Nephron (organoid): ENCODE data around the gene TCF4.
A peak's percentile ranks its signal among the peaks of the same experiment; 100 is the strongest.

Experiments
- H3K27ac Mint-ChIP-seq, 3 experiments: 2 replicates each; pipeline ENCODE4 v1.8.0; 2020; ENCODE audit warnings: mixed read lengths in 3 of 3, mild to moderate bottlenecking in 2 of 3, moderate library complexity in 1 of 3
- H3K27me3 Mint-ChIP-seq: 2 replicates; pipeline ENCODE4 v1.8.0; 2021; ENCODE audit warnings: low read depth, mild to moderate bottlenecking, moderate library complexity, mixed read lengths
- H3K36me3 Mint-ChIP-seq: 2 replicates; pipeline ENCODE4 v1.8.0; 2020; ENCODE audit warnings: low read depth, mixed read lengths
- H3K4me1 Mint-ChIP-seq: 2 replicates; pipeline ENCODE4 v1.8.0; 2020; ENCODE audit warnings: mixed read lengths
- H3K4me3 Mint-ChIP-seq, 3 experiments: 2 replicates each; pipeline ENCODE4 v1.8.0; 2020; ENCODE audit warnings: mild to moderate bottlenecking in 3 of 3, mixed read lengths in 3 of 3, moderate library complexity in 2 of 3
- H3K9me3 Mint-ChIP-seq: 2 replicates; pipeline ENCODE4 v1.8.0; 2020; ENCODE audit warnings: mixed read lengths
- CTCF ChIP-seq, 3 experiments: fragments of 200-600 bp; sonication (generic); IDR thresholded peaks; one replicate each; pipeline ENCODE4 v1.5.0; 2021; ENCODE audit warnings: antibody characterized with exemption in 3 of 3; ENCODE audit not compliant: unreplicated experiment in 3 of 3

Gene TCF4

DNA sequence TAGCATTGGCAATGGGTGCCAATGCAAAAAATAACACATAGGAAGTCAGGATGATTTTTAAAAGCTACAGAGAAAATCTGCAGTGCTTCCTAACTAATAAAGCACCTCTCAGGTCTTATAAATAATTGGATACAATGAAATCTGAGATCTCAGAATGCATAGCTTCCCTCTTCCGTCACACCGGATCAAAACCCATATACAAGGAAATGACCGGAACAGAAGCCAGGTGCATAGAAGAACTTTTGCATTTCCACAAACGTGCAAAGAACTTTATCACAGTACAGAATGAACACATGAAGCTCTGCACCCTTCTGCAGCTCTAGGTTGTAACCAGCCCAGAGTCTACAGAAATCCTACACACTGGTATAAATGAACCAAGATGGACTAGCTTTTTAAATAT, 145.4 kb downstream of the TCF4 start:
- peaks cover 6% of the 10 kb centered on the region for H3K9me3 Mint-ChIP-seq
- peaks cover 27% of the 10 kb centered on the region for H3K36me3 Mint-ChIP-seq
- H3K27ac Mint-ChIP-seq, result no peak overlapping the region
- TF ChIP-seq CTCF (IDR thresholded peaks at IDR 0.05; ENCODE audit: unreplicated experiment in 3 of 3), result no peak
- no peaks in the 10 kb centered on the region for H3K27me3 Mint-ChIP-seq
- H3K4me1 Mint-ChIP-seq, result peaks cover 33% of the 10 kb centered on the region
- H3K4me3 Mint-ChIP-seq, result no peak overlapping the region

DNA sequence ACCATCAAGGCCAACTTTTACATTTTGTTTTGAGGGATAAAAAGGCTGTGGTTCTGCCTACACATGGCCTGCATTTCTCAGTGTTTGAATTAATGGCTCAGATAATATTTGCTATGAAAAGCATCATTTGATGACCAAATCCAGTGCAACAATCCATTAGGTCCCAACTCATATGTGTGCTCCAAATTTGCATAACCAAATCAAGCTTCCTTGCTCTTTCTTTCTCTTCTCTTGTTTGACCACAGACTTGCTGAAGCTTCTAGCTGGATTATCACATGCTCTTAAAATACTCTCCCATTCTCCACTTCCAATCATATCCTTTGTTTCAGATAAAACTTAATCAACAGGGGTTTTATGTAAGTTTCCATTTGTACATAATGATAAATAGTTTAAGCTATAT, 147.0 kb downstream of the TCF4 start:
- Mint-ChIP-seq H3K27me3 (no peaks in the 10 kb centered on the region), H3K4me1 (peaks cover 33% of the 10 kb centered on the region), H3K9me3 (peaks cover 6% of the 10 kb centered on the region), H3K4me3 (no peak overlapping the region), H3K36me3 (peaks cover 21% of the 10 kb centered on the region), H3K27ac (no peak overlapping the region)
- TF ChIP-seq CTCF (IDR thresholded peaks at IDR 0.05; ENCODE audit: unreplicated experiment in 3 of 3), result no peak

DNA sequence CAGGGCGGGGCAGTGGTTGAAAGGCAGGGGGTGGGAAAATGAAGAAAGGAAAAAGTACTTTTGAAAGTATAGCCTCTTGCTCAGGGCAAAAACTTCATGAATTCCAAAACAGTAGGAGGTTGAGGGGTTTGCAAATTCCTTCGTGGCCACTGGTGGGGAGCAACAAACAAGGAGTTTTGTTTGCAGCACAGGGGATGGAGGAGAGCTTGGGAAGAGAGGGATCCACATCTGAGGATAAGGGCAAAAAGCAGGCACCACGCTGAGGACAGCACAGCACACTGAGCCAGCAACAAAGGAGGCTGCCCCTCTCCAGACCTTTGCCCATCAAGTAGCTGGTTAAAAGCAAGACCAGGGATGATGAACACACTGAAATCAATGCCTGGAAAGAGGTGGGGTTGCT, 148.9 kb downstream of the TCF4 start:
- Mint-ChIP-seq H3K36me3 (peaks cover 12% of the 10 kb centered on the region), H3K27ac (no peak overlapping the region)

GRCh38 chr18:55435592-55435991, 152.4 kb downstream of the TCF4 start:
- H3K9me3 Mint-ChIP-seq, result no peaks in the 10 kb centered on the region
- peaks cover 43% of the 10 kb centered on the region for H3K4me1 Mint-ChIP-seq
- no peak overlapping the region for H3K27ac Mint-ChIP-seq
- no peak overlapping the region for H3K4me3 Mint-ChIP-seq
- no peaks in the 10 kb centered on the region for H3K27me3 Mint-ChIP-seq
- H3K36me3 Mint-ChIP-seq, result peaks cover 7% of the 10 kb centered on the region
- no peak for TF ChIP-seq CTCF (IDR thresholded peaks at IDR 0.05; ENCODE audit: unreplicated experiment in 3 of 3)

More for the DNA sequence above, 148.9 kb downstream of the TCF4 start:
- Mint-ChIP-seq H3K9me3 (no peaks in the 10 kb centered on the region), H3K4me1 (peaks cover 38% of the 10 kb centered on the region), H3K4me3 (no peak overlapping the region), H3K27me3 (no peaks in the 10 kb centered on the region)
- TF ChIP-seq CTCF (IDR thresholded peaks at IDR 0.05; ENCODE audit: unreplicated experiment in 3 of 3), result no peak

GRCh38 chr18:55433648-55434047, 154.3 kb downstream of the TCF4 start:
- Mint-ChIP-seq H3K4me3 (no peak overlapping the region), H3K36me3 (peaks cover 7% of the 10 kb centered on the region), H3K9me3 (no peaks in the 10 kb centered on the region), H3K4me1 (peaks cover 46% of the 10 kb centered on the region), H3K27ac (peak overlapping the region in 1 of 3 experiments; percentile 20), H3K27me3 (no peaks in the 10 kb centered on the region)
- TF ChIP-seq CTCF (IDR thresholded peaks at IDR 0.05; ENCODE audit: unreplicated experiment in 3 of 3), result no peak

DNA sequence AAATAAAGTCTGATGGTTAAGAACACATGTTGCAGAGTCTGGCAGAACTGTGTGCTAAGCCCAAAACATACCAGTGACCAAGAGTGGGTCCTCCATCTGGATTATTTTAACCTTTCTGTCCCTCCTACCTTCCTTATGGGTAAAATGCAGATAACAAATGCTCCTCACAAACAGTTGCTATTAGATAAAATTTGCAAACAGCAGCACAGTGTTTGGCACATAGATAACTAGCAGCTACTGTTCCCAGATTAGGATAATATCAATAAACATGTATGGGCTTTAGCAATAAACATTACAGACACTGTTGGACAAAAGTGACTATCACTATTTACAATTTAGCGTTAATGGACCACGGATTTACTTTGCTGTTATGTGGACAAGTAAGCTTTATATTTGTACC, 154.9 kb downstream of the TCF4 start:
- H3K4me3 Mint-ChIP-seq, result no peak overlapping the region
- no peaks in the 10 kb centered on the region for H3K9me3 Mint-ChIP-seq
- H3K27ac Mint-ChIP-seq, result no peak overlapping the region
- TF ChIP-seq CTCF (IDR thresholded peaks at IDR 0.05; ENCODE audit: unreplicated experiment in 3 of 3), result no peak
- peaks cover 7% of the 10 kb centered on the region for H3K36me3 Mint-ChIP-seq
- no peaks in the 10 kb centered on the region for H3K27me3 Mint-ChIP-seq
- peaks cover 46% of the 10 kb centered on the region for H3K4me1 Mint-ChIP-seq
